COLO668 (cell line): ENCODE results near the gene EXOC3L4.
"Not testable (repeated sequence)": the region's sequence is repeated elsewhere in the genome, so short reads cannot be mapped to it uniquely, and the experiment has no call there.

Experiments used
- DNase-seq: peaks from one replicate; lab custom pipeline; 2025; ENCODE audit not compliant: unreplicated experiment; lab: John Stamatoyannopoulos, UW

The EXOC3L4 gene

GRCh38 chr14:103104654-103105452 lies 10.3 kb downstream of the EXOC3L4 start:
- peak; percentile 90 for DNase-seq

GRCh38 chr14:103105580-103106150 lies 11.1 kb downstream of the EXOC3L4 start:
- DNase-seq, result peak; percentile 89

- DNase-seq, result no peak
These were observed 12.9 kb downstream of the EXOC3L4 start for GRCh38 chr14:103107455-103107854.

GRCh38 chr14:103107941-103108748 lies 13.6 kb downstream of the EXOC3L4 start:
- DNase-seq, result no peak

DNA sequence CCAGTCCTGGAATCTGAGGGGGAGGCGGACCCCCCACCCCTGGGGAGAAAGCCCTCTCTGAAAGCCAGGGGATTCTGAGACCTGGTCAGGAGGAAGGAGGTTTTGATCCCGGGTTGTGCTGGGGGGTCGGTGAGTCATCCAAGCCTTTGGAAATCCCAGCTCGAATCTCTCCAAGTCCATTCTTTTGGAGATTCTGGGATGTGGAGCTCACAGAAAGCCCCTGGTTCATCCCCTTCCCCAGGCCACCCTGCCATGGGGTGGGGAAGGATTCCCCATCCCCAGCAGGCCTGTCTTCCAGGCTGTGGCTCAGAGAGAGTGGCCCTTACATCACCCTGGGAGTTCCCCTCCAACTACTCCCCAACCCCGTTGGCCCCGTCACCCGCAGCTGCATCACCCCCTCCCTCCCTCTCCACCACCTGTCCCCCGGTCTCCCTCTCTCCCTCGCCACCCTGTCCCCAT lies 14.3 kb downstream of the EXOC3L4 start:
- peak; percentile 84 for DNase-seq

DNA sequence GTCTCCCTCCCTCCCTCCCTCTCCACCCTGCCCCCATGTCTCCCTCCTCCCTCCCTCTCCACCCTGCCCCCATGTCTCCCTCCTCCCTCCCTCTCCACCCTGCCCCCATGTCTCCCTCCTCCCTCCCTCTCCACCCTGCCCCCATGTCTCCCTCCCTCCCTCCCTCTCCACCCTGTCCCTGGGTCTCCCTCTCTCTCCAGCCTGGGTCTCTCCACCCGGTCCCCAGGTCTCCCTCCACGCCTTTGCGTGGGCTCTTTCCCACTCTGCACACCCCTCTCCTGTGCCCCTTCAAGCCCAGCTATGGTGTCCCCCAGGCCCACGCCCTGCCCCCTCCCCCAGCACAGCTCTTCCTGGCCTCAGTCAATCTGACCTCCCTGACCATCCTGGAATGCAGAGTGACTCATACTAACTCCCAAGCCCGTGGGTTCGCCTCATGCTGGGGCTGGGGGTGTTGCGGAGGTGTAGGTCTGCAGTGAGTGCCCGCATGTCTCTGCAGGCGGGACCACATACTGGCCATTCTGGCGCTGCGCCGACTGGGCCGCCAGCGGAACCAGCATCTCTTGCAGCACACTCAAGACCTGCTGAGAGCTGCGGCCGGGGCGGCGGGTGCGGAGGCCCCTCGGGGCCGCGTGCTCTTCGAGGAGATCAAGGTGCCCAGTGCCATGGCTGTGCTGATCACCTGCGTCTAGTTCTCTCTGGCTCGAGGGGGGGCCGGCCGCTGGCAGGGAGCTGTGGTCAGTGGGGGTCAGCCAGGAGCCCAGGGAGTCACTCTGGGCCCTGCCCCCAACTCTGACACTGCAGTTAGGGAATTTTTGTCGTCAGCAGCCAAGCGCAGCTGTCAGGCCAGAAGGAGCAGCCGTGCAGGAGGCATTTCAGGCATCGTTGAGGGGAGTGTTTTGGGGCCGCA lies 15.3 kb downstream of the EXOC3L4 start:
- peak; percentile 46 for DNase-seq

- peak; percentile 93 for DNase-seq
These were observed 16.2 kb downstream of the EXOC3L4 start for GRCh38 chr14:103110681-103111231.

GRCh38 chr14:103111232-103111868 lies 16.8 kb downstream of the EXOC3L4 start:
- peak; percentile 76 for DNase-seq

DNA sequence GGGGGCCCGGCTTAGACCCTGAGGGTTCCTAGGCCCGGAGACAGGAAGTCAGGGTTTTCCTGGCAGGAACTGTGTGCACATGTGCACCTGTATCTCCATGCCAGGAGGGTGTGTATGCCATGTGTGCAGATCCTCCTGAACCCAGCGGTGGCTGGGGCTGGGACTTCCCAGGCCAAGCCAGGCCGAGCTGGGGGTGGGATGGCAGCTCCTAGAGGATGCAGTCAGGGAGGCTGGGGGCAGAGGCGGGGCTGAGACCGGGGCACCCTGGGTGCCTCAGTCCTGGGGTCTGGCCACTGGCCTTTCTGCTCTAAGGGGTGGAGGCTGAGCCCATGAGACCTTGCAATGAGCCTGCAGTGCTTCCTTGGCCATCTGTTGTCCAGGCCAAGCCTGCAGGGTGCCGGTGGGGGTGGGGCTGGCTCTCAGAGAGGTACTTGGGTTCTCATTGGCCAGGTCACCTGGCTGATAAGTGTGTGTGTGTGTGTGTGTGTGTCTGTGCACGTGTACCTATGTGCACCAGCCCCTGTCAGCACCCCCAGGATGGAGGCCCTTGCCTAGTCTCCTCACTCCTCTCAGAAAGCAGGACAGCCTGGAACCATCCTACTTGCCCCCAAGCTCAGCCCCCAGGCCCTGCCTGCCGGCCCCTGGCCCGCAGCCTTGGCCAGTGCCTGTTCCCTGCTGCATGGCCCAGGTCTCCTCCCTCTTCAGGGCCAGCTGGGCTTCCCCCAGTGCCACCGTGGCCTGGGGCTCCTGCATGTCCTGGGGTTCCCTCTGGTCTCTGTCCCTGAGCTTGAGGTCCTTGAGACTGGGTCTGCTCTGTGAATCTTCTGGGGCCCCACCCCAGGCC lies 18.1 kb downstream of the EXOC3L4 start:
- DNase-seq, result peak; percentile 81

DNA sequence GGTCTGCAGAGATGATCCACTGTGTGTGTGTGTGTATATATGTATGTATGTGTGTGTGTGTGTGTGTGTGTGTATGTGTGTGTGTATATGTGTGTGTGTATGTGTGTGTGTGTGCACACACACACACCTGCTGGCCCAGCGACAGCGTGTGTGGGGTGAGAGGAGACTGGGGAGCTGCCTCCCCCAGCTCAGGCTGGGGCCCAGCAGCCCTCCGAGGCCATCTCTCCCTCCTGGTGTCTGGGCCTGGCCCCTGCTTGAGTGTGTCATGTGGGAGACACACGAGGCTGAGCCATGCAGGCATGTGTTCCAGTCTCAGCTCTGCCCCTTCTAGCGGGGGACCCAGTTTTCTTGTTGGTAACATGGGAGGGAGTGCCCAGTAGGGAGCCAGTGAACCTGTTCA lies 18.8 kb downstream of the EXOC3L4 start:
- no peak for DNase-seq

GRCh38 chr14:103113774-103114173 lies 19.2 kb downstream of the EXOC3L4 start:
- DNase-seq, result no peak

GRCh38 chr14:103115086-103115679 lies 20.7 kb downstream of the EXOC3L4 start:
- not testable (repeated sequence) for DNase-seq

DNA sequence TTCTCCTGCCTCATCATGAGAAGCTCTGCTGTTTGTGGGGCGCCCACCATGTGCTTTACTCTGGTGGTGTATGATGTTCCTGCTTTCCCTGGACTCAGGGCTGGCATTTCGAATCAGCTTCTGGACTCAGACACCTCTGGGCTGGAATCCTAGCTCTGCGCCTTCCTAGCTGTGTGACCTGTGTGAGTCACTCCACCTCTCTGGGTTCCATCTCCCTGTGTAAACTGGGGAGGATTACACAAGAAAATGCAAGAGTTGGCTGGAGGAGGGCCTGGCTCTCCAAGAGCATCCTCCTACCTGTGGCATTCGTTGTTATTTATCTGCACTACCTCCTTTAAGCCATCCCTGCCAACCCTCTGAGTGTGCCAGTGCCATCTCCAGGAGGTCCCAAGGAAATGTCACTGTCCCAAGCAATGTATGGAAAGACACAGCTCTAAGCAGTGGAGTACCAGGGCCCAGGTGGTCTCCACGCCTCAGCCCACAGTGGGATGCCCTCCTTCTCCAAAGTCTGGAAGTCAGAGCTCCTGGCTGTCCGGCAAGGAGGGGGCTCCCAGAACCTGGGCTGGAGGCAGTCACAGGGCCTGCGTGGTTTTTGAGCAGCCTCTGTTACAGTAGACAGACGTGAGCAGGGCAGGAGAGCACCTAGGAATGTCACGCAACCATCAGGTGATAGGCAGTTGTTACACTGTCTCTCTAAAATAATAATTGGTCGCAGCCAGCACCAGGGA lies 21.5 kb downstream of the EXOC3L4 start:
- DNase-seq, result no peak

GRCh38 chr14:103116636-103117035 lies 22.1 kb downstream of the EXOC3L4 start:
- peak; percentile 20 for DNase-seq

DNA sequence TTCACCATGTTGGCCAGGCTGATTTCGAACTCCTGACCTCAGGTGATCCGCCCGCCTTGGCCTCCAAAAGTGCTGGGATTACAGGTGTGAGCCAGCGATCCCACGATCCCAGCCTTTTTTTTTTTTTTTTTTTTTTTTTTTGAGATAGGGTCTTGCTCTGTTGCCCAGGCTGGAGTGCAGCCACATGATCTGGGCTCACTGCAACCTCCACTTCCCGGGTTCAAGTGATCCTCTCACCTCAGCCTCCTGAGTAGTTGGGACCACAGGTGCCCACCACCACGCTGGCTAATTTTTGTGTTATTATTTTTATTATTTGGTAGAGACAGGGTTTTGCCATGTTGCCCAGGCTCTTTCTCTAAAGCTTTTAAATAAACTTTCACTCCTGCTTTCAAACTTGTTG lies 23.0 kb downstream of the EXOC3L4 start:
- DNase-seq, result not testable (repeated sequence)

DNA sequence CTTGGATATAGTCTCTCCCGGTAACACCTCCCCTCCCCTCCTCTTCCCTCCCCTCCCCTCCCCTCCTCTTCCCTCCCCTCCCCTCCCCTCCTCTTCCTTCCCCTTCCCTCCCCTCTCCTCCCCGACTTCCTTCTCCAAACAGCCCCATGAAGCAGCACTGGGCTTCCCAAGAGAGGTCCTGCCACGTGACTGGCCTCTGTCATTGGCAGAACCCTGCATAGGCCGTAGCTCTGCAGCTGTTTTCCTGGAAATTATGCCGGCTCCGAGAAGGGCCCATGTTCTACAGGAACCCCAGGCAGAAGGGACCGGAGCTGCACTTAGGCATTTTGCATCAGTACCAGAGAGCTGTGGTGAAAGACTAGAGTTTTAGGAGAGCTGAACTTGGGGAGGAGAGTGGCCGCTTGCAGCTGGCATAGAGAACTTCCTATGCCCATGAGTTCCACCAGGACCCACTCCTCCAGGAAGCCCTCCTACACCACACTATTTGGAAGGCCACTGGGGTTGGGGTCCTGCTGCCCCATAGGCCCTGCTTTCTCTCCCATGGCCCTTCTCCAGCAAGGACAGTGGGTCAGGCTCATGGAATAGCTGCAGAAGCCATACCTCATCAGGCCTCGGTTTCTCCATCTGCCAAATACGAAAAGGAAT lies 23.6 kb downstream of the EXOC3L4 start:
- peak; percentile 20 for DNase-seq

DNA sequence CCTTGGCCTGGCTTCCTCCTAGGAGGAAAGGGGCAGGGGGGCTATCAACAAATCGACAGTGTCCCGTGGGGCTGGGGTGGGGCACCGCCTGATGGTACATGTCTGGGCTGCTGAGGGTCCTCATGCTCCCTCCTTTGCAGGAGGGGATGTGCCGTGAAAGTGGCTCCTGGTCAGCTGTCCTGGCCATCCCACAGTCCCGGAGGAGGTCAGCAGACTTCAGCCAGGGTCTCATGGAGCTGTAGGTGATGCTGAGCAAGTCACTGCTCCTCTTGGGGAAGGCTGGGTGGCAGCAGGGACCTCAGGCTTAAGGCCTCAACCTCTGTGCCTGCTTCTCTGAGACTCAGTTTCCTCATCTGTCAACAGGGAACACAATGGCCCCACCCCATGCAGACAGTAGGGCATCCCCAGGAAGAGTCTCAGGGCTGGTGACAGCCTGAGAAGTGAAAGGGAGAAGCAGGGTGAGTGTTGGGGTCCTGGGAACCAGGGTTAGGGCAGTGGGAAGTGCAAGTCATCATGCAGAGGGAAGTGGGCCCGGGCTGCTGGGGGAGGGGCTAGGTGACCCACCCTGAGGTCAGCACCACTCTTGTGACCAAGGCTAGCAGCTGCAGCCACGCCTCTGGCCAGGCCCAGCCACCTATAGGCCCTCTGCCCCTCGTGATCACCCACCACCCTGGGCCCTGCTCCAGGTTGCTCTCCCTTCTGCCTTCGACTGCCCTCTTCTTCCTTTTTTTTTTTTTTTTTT lies 24.3 kb downstream of the EXOC3L4 start:
- DNase-seq, result no peak
